Fibroblast of the aortic adventitia (primary cell): ENCODE measurements around the gene GINM1. TPM values are rescaled to one million over a fixed set of nuclear protein-coding genes. Genes with fewer than 3 reads are reported as not detected.
A peak's percentile ranks its signal among the peaks of the same experiment; 100 is the strongest.

Source experiments
- DNase-seq: peaks from one replicate; pipeline ENCODE4 v3.0.0-alpha.2; 2010; ENCODE audit warnings: low read depth
- H3K4me3 ChIP-seq: 2 replicates; pipeline ENCODE4 v1.5.1; 2011; ENCODE audit warnings: low read depth, mild to moderate bottlenecking, control low read depth, low read length, moderate library complexity
- total RNA-seq: library from RNA; depleted of rRNA; stranded (reverse); fragments of >200 nt; gene quantifications from 2 replicates; pipeline ENCODE4 v1.2.3, GENCODE V29; 2012; ENCODE audit warnings: low replicate concordance
- TF ChIP-seq, protein P1 (sequence below): IDR thresholded peaks from 2 replicates; pipeline ENCODE4 v1.5.1; 2011; ENCODE audit warnings: mild to moderate bottlenecking, low read length, control low read depth, inconsistent platforms; ENCODE audit not compliant: insufficient read depth

Gene GINM1
- total RNA-seq, 1 donor, result 63.4 TPM

DNA sequence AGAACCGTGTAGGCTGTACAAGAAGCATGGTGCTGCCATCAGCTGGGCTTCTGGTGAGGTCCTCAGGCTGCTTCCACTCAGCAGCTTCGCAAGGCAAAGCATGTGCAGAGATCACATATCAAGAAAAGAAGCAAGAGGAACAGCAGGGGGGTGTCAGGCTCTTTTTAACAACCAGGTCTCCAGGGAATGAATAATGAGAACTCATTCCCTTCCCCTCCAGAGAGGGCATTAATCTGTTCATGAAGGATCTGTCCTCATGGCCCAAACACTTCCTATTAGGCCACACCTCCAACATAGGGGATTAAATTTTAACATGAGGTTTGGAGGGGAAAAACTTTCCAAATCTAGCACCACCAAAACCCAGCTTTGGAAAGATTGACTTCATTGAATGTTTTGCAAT lies 20.0 kb downstream of the GINM1 start:
- H3K4me3 ChIP-seq, result no peak overlapping the region
- DNase-seq, result no peak

GRCh38 chr6:149592983-149593382 lies 26.8 kb downstream of the GINM1 start:
- TF ChIP-seq, protein P1, sequence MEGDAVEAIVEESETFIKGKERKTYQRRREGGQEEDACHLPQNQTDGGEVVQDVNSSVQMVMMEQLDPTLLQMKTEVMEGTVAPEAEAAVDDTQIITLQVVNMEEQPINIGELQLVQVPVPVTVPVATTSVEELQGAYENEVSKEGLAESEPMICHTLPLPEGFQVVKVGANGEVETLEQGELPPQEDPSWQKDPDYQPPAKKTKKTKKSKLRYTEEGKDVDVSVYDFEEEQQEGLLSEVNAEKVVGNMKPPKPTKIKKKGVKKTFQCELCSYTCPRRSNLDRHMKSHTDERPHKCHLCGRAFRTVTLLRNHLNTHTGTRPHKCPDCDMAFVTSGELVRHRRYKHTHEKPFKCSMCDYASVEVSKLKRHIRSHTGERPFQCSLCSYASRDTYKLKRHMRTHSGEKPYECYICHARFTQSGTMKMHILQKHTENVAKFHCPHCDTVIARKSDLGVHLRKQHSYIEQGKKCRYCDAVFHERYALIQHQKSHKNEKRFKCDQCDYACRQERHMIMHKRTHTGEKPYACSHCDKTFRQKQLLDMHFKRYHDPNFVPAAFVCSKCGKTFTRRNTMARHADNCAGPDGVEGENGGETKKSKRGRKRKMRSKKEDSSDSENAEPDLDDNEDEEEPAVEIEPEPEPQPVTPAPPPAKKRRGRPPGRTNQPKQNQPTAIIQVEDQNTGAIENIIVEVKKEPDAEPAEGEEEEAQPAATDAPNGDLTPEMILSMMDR, result no peak
- no peak overlapping the region for H3K4me3 ChIP-seq
- DNase-seq, result no peak

More for the DNA sequence above, 20.0 kb downstream of the GINM1 start:
- TF ChIP-seq, protein P1, result no peak

GRCh38 chr6:149593408-149593807 lies 27.2 kb downstream of the GINM1 start:
- no peak for DNase-seq
- no peak overlapping the region for H3K4me3 ChIP-seq
- TF ChIP-seq, protein P1, result no peak

- DNase-seq, result no peak
- TF ChIP-seq, protein P1, result no peak
- no peak overlapping the region for H3K4me3 ChIP-seq
These were observed 34.3 kb downstream of the GINM1 start for GRCh38 chr6:149600508-149600907.

GRCh38 chr6:149608381-149608982 lies 42.3 kb downstream of the GINM1 start:
- H3K4me3 ChIP-seq, result no peak overlapping the region
- no peak for DNase-seq
- TF ChIP-seq, protein P1, result no peak

DNA sequence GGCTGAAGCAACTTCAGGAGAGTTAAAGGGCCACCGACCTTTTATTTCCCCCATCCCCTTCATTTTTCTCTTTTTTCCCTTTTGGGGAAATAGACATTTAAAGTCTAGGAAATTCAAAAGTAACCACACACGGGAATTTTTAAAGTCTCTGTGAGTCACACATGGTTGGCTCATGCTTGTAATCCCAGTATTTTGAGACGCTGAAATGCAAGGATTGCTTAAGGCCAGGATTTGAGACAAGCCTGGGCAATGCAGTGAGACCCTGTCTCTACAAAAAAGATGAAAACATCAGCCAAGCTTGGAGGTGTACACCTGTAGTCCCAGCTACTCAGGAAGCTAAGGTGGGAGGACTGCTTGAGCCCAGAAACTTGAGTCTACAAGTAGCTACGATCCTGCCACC lies 48.2 kb downstream of the GINM1 start:
- H3K4me3 ChIP-seq, result no peak overlapping the region
- TF ChIP-seq, protein P1, result no peak
- DNase-seq, result peak; percentile 7

DNA sequence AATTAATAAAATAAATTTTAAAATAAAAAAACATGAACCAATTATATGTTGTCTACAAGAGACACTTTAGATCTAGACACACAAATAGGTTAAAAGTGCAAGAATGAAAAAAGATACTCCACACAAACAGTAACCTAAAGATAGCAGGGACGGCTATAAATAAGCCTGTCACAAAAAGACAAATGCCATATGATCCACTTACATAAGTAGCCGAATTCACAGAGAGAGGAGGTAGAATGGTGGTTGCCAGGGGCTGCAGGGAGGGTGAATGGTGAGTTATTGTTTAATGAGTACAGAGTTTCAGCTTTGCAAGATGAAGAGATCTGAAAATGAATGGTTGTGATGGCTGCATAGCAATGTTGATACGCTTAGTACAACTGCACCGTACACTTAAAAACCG lies 49.6 kb downstream of the GINM1 start:
- no peak overlapping the region for H3K4me3 ChIP-seq
- no peak for DNase-seq
- TF ChIP-seq, protein P1, result no peak
